Prostate gland (tissue), 2 donors: Measurements from ENCODE around the gene KIAA1671.

Experiments used
- POLR2AphosphoS5 ChIP-seq: sonication (generic); formaldehyde crosslinking; IDR thresholded peaks from one replicate; pipeline ENCODE4 v1.6.1; 2017; ENCODE audit warnings: antibody characterized with exemption
- TF ChIP-seq, protein P1 (sequence below), 4 experiments: fragments of 200-600 bp in 2 of 4; fragments of 450-650 bp in 2 of 4; sonication (generic) in 2 of 4; IDR thresholded peaks; 1 replicate in 3 of 4; 2 replicates in 1 of 4; pipeline ENCODE4 v1.5.1; 2016 to 2019; ENCODE audit warnings: antibody characterized with exemption in 4 of 4, mild to moderate bottlenecking in 2 of 4, moderate library complexity in 2 of 4

DNA sequence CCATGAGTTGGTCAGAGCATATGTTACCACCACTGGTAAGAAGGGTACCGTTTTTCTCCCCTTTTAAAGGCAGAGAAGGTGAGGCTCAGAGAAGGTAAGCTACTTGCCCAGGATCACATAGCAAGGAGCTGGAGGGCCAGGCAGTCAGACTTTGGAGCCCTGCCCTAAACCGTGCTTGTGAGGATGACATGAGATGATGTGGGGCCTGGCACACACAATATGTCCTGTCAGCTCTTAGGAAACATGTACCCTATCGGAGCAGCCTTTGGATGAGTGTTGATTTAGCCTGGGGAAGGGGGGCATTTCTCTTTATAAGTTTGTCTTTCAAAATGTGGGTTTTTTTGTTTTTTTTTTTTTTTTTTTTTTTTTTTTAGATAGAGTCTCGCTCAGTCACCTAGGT lies 146.7 kb downstream of the KIAA1671 start:
- TF ChIP-seq POLR2AphosphoS5: no peak
- TF ChIP-seq, protein P1, sequence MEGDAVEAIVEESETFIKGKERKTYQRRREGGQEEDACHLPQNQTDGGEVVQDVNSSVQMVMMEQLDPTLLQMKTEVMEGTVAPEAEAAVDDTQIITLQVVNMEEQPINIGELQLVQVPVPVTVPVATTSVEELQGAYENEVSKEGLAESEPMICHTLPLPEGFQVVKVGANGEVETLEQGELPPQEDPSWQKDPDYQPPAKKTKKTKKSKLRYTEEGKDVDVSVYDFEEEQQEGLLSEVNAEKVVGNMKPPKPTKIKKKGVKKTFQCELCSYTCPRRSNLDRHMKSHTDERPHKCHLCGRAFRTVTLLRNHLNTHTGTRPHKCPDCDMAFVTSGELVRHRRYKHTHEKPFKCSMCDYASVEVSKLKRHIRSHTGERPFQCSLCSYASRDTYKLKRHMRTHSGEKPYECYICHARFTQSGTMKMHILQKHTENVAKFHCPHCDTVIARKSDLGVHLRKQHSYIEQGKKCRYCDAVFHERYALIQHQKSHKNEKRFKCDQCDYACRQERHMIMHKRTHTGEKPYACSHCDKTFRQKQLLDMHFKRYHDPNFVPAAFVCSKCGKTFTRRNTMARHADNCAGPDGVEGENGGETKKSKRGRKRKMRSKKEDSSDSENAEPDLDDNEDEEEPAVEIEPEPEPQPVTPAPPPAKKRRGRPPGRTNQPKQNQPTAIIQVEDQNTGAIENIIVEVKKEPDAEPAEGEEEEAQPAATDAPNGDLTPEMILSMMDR (IDR thresholded peaks at IDR 0.05): no peak
